G401 (cell line): ENCODE data around the gene CHAMP1. TPM values are rescaled to one million over a fixed set of nuclear protein-coding genes. Genes with fewer than 3 reads are reported as not detected.

Experiments used
- DNase-seq: peaks from one replicate; pipeline ENCODE4 v3.0.0-alpha.2; 2015; ENCODE audit warnings: low spot score
- in situ Hi-C: cut with HindIII; loops from 2 replicates; pipeline ENCODE4 v1.10.0; 2016; ENCODE audit warnings: low sequenced_read_pairs, mixed read lengths
- total RNA-seq: library from RNA; depleted of rRNA; stranded (reverse); fragments of >200 nt; shearing (Covaris generic); gene quantifications from 2 replicates; pipeline ENCODE4 v1.2.3, GENCODE V29; 2014; rRNA removed

The CHAMP1 gene, protein sequence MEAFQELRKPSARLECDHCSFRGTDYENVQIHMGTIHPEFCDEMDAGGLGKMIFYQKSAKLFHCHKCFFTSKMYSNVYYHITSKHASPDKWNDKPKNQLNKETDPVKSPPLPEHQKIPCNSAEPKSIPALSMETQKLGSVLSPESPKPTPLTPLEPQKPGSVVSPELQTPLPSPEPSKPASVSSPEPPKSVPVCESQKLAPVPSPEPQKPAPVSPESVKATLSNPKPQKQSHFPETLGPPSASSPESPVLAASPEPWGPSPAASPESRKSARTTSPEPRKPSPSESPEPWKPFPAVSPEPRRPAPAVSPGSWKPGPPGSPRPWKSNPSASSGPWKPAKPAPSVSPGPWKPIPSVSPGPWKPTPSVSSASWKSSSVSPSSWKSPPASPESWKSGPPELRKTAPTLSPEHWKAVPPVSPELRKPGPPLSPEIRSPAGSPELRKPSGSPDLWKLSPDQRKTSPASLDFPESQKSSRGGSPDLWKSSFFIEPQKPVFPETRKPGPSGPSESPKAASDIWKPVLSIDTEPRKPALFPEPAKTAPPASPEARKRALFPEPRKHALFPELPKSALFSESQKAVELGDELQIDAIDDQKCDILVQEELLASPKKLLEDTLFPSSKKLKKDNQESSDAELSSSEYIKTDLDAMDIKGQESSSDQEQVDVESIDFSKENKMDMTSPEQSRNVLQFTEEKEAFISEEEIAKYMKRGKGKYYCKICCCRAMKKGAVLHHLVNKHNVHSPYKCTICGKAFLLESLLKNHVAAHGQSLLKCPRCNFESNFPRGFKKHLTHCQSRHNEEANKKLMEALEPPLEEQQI
- total RNA-seq = 8.6 and 18.0 TPM in 2 replicates

DNA sequence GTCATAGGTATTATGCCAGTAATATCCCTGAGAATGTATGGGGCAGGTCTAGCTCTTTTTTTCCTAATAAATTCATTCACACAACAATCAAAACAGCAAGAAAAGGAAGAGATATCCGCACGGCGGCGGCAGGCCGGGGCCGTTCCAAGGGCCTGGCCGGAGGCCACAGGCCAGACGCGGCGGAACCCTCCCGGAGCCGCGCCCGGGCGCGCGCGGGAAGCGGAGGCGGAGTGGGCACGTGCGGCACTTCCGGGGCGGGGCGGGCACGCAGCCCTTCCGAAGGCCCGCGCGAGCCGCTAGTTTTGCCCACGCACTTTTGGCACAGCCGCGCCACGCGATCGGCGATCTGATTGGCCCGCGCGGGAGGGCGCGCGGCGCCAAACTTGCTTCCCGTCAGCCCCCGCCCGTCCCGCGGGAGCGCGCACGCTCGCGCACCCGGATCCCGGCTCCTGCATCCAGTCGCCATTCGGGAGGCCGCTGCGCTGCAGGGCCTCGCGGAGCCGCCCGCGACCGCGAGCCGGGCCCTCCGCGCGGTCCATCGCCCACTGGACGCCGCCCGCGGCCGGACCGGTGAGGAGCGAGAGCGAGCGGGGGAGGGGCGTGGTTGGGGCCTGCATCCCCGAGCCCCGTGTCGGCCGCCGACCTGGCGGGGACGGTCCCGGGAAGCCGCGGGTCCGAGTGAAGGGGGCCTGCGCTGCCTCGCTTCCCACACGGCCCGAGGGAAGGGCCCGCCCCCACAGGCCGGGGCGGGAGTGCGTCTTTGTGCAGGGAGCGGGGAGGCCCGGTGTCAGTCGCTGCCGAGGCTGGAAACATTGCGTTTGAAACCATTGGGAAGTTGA is at the start of gene CHAMP1:
Gene CHAMP1, plus strand, starts transcription at position 430 of the 839 bp plus-strand sequence. CDS start 9,340 bp downstream, outside the sequence.
- DNase-seq = peak; percentile 92

DNA sequence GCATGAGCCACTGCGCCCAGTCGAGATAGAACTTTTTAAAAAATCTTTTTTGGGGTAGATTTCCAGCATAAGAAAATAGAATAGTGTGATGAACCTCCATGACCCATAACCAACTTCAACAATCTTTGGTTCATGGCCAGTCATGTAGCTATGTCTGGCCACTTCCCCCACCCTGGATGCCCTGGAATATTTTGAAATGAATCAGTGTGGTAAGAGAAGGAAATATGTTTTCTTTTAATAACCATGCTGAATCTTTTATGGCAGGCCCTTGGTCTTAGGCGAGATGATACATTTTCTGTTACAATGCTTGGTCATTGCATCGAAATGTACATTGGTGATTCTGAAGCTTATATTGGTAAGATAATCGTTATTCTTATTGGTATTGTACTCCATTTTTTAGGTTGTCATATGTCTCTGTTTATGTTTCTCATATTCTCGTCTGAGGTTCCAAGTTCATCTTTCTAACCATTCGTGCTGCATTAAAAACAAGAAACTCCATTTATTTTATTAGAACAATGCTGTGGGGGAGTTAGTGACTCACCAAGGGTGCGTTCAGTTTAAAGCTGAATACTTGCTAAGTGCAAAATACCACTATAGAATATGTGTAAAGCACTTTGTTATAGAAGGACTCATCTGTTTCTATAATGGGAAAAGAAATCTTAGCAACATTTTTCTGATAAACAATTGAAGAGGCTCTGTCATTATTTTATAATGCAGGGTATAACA is 49.3 kb upstream of the CHAMP1 start:
- no peak for DNase-seq
- in situ Hi-C loops = no loop called here

More for the DNA sequence above, at the start of gene CHAMP1:
- in situ Hi-C loops = no loop called here

DNA sequence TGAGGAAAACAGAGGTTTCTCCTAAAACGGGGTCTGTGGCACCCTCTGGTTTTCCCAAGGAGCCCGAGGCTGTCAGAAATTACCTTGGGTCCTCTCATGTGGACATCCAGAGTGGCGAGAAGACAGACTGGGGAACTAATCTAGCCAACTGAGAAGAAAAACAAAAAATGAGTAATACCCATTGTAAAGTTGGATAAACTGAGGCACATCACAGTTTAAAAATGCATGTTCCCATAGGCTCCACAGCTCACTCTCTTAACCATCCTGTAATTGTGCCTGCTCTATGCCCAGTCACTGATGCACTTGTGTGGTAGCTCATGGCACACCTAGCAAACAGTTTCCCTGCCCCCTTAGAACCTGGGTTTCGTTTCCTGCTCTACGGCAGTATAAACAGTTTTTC is 48.1 kb upstream of the CHAMP1 start:
- in situ Hi-C loops = no loop called here
- no peak for DNase-seq

DNA sequence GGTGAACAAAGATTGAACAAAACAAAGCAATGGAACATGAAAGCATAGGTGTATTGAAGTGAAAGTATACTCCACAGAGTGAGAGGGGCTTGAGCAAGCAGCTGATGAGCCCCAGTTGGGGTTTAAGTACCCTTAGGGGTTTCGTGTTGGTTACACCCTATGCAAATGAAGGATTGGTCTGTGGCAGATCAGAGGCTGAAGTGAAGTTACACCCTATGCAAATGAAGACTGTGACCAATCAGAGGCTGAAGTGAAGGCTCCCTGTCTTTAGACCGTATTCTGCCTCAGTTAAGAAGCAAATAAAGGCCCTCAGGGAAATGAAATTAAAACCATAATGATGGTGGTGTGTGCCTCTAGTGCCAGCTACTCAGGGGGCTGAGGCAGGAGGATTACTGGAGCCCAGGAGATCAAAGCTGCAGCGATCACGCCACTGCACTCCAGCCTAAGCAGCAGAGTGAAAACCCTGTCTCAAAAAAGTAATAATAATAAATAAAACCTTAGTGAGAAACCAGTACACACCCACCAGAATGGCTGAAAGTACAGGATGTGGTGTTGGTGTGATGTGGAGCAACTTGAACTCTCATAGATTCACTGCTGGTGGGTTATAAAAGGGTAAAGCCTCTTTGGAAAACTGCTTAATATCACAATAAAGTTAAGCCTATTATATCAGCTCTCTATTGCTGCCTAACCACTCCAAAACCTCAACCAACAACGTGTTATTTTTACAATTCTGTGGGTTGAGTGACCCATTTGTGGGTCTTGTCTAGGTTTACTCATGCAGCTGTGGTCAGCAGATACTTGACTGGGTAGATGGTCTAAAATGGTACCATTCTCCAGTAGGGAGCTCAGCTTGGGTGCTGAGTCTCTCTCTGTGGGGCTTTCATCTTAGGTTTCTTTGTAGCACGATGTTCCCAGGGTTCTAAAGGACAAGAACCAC is 45.7 kb upstream of the CHAMP1 start:
- in situ Hi-C loops = no loop called here
- no peak for DNase-seq

DNA sequence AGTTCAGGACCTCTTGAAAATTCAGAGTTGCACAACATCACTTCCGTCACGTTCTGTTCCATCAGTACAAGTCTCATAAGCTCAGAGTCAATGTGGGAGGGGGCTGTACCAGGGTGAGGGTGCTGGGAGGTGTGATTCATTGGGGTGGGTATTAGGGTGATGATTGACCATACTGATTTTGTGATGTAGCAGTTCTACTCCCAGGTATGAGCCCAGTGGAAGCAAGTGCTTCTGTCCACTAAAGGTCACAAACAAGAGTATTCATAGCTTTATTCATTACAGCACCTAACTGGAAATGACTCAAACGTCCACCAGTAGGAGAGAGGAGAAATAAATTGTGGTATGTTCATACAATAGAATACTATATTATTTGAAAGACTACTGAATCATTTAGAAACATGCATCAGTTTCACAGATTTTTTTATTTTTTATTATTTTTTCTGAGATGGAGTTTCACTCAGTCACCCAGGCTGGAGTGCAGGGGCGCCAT is 45.0 kb upstream of the CHAMP1 start:
- in situ Hi-C loops = no loop called here
- no peak for DNase-seq

DNA sequence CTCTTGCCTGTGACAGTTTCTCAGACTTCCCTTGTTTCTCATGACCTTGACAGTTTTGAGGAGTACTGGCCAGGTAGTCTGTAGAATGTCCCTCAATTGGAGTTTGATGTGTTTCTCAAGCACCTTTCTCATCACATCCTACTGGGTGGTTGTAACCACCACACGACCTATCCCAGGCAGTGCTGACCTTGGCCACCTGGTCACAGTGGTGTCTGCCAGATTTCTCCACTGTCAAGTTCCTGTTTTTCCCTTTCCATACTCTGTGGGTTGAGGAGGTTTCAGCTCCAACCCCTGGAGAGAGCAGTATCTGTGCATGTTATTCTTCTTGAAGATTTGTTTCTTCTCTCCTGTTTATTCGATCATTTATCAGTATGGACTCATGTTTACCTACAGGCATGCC is 41.3 kb upstream of the CHAMP1 start:
- in situ Hi-C loops = no loop called here
- no peak for DNase-seq

DNA sequence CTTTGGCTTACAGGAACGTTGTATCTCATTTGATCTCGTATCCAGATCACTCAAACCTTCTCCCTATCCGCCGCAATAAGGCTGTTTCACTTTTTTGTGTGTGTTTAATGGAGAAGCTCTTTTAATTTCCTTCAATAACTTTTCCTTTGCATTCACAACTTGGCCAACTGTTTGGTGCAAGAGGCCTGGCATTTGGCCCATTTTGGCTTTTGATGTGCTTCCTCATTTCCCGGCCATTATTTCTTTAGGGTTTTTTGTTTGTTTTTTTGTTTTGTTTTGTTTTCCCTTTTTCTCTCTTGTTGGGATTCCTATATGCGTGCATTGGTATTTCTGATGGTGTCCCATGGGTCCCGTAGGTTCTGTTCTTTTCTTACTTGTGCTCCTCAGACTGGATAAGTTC is 39.0 kb upstream of the CHAMP1 start:
- in situ Hi-C loops = no loop called here
- DNase-seq = no peak

DNA sequence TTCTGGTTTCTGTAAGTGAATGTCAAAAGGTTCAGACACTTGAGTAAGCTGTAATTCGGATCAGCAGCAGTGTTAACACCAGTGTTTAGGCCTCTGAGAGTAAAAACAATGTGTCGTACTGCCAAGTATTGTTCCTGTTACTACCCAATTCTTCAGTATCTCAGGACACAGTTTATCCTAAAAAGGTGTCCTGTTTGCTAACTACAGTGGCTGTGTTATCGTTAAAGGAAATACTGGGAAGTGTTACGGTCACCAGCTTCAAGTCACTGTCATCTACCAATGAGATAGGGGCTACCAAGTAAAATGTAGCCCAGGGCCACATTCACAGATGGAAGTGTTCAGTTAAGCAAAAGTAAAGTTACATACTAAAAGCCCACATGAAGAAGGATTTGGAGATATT is 35.2 kb upstream of the CHAMP1 start:
- in situ Hi-C loops = no loop called here
- DNase-seq = no peak

DNA sequence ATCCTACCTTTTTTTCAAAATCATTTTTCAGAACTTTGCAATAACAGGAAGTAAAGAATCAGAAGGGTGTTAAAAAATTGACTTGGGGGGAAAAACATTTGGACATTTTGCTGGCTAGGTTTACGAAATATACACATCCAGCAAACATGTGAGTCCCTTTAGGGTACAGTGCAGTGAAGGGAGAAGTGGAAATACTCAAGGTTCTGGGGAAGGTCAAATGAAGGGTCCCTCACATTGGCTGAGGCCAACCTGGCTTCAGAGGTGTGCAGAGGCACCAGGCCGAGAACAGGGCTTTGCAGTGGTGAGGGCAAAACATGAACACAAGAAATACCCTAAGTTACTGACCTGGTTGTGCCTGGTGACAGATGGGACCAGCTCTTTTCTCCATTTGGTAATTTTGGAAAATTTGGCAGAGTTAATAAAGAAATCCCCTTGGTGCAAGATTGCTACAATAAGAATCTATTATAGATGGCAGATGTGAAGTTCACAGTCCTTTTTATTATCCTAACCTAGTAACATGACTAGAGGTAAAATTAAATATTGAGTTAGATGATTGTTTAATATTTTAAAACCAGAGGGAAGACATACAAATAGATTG is 34.4 kb upstream of the CHAMP1 start:
- no peak for DNase-seq
- in situ Hi-C loops = no loop called here

DNA sequence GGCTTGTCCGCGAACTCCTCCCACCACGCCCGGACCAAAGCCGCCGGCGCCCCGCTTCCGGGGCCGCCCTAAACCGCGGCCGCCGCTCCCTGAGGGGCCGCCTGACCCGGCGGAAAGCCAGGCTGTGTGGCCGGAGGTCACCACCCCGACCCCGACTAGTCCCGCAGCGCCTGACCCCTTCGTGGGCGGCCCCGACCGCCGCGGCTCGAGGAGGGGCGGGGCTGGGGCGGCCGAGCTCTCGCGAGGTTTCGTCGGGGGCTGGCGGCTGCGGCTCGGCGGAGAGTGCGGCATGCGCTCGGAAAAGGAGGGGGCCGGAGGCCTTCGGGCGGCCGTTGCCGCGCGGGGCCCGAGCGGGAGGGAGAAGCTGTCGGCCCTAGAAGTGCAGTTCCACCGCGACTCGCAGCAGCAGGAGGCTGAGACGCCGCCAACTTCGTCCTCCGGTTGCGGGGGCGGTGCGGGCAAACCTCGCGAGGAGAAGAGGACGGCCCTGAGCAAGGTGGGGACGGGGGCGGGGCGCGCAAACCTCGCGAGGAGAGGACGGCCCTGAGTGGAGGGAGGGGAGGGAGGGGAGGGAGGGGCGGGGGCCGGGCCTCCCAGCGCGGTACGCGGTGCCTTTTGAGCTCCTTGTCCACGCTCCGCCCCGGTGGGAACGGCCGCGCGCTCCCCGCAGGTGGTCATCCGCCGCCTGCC is 32.8 kb upstream of the CHAMP1 start, which contains the start of gene UPF3A:
Gene UPF3A, plus strand, starts transcription at position 251 of the 690 bp plus-strand sequence. Its CDS starts 39 bp downstream, at position 290.
- DNase-seq = peak; percentile 94
- in situ Hi-C loops = no loop called here

DNA sequence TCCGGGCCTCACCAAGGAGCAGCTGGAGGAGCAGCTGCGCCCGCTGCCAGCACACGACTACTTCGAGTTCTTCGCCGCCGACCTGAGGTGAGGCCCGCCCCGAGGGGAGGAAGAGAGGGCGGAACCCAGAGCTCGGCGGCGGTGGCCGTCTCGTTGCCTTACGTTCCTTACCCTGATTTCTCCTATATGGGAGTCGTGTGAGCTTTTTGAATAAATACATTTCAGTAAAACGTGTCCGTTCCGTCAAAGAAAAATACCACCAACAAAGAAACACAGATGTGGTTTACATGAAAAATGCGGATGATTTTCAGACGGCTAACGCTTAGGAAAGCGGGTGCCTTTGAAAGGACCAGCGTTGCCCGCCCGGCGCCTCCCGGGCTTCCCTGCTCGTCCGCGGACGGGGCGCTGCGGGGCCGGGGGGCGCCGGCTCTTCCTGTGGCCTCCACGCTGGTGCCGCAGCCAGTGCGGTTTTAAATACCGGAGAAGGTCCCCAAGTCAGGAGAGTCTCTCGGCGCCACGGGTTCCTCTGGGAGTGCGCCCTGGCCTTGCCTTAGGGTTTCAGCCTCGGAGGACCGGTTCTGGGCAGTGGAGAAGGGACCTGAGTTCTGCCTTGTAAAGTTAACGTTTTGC is 32.1 kb upstream of the CHAMP1 start:
- in situ Hi-C loops = no loop called here
- peak; percentile 69 for DNase-seq

DNA sequence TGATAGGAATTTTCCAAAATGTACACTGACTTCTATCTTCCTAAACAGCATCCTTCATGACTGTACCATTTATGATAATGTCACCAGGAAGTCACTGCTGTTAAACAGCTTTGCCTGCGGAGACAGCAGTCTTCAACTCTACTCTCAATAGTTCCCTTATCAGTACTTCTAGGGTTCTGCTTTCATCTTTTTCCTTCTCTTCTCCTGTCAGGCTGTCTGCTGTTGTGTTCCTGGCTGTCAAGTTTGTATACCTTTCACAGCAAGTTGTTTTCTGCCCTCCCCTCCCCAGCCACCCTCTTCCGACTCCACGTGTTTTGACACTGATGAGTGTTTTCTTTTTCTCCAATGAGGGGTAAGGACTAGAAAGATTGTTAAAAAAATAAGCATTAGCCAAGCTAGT is 30.7 kb upstream of the CHAMP1 start:
- in situ Hi-C loops = no loop called here
- no peak for DNase-seq

DNA sequence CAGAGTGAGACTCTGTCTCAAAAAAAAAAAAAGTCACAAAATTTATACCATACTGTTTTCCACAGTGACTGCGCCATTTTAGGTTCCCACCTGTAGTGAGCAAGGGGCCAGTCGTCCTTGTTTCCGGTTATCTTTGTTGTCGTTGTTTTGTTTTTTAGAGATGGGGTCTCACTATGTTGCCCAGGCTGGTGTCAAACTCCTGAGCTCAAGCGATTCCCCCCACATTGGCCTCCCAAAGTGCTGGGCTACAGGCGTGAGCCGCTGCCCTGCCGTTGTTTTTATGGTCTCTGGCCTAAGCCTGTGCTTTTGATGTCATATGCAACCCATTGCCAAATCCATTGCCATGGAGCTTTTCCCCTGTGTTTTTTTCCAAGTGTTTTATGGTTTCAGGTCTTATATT is 29.6 kb upstream of the CHAMP1 start:
- in situ Hi-C loops = no loop called here
- DNase-seq = no peak

DNA sequence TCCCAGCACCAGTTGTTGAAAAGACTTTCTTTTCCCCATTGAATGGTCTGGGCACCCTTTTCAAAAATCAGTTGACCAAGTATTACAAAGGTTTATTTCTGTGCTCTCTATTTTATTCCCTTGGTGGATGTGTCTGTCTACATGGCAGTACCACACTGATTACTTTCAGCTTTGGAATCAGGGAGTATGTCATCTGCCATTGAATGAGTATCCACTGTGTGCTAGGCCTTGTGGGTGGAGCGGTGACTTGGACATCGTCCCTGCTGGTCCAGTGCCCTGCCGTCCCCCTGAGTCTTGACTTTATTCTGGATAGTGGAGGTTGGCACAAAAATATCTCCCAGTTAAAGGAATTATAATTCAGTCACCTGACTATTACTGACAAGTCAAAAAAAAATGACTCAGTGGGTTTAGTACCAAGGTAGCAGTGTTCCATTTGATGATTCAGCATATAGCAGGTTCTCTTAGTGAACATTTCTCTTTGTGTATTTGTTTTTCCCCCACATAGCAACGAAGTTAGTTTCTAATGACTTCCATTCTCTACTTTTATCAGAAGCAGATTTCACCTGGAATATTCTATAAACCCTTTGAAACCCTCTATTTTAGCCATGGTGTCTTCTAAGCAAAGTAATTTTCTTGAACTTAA is 29.0 kb upstream of the CHAMP1 start:
- DNase-seq = no peak
- in situ Hi-C loops = no loop called here

DNA sequence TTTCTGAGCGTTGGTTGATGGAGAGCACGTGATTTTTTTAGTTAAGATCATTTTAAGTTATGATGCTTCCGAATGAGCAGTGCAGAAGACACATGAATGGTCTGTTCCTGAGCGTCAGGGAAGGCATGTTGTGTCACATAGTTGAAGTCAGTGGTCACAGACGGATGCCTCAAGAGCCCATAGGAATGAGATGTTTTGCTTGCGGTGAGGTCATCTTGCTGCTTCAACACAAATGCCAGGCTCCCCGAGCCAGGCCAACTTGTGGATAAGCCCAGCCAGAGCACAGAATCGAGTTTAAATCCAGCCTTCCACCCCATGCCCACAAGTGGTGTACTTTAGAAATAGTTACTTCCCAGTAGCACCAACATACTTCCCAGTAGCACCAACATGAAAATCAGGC is 27.5 kb upstream of the CHAMP1 start:
- no peak for DNase-seq
- in situ Hi-C loops = no loop called here

DNA sequence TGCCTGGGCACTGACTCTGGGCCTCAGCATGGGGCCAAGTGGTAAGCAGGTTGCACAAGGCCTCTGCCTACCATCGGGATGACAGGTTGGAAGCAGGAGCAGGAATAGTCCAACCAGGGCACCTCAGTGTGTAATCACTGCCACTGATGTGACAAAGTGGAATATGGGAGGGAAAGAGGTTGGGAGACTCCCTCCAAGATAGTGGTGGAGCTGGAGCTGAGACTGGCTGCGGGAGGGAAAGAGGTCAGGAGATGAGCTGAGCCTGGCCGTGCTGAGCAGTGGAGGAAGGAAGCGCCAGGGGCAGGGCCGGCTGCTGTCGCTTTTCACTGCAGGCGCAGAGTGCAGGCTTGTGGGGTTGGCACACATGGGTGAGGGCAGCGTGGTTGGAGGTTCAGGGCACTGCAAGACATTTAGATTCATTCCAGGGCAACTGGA is 26.1 kb upstream of the CHAMP1 start:
- in situ Hi-C loops = no loop called here
- DNase-seq = peak; percentile 56
